Inferior parietal cortex (tissue), 1 donor: ENCODE data around the gene TRMT2A.

Source experiments
- DNase-seq: peaks from one replicate; pipeline ENCODE4 v3.0.0-alpha.2; 2016; ENCODE audit errors: extremely low spot score

TRMT2A gene

DNA sequence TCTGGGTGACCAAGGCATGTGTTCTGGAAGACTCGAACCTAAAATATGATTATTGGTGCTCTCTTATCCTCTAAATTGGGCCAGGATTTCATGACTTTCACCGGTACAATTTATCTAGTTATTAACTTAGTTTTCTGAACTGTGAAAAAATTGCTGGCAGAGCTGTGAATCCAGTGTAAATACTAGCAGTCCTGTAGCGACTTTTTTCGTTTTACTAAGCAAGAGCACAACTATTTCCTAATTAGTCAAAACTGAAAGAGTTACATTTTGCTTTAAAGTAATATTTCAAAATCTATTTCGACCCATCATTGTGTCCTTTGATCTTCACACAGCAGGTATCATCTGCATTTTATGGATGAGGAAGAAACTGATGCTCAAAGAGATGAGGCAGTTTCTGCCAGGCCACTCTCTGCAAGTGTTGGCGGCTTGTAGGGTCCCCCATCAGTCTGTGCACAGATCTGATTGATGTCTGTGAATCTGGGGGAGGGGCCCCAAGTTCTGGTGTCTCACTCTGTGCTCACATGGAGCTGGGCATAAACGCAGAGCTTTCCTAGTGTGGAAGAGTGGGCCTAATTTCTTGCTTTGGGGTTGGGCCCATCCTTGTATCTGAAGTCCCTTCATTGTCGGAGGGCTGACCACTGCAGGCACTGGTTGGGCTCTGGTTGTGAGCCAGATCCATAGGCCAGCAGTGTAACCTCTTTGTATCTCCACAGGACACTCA lies 1.4 kb upstream of the TRMT2A start:
- DNase-seq = no peak

DNA sequence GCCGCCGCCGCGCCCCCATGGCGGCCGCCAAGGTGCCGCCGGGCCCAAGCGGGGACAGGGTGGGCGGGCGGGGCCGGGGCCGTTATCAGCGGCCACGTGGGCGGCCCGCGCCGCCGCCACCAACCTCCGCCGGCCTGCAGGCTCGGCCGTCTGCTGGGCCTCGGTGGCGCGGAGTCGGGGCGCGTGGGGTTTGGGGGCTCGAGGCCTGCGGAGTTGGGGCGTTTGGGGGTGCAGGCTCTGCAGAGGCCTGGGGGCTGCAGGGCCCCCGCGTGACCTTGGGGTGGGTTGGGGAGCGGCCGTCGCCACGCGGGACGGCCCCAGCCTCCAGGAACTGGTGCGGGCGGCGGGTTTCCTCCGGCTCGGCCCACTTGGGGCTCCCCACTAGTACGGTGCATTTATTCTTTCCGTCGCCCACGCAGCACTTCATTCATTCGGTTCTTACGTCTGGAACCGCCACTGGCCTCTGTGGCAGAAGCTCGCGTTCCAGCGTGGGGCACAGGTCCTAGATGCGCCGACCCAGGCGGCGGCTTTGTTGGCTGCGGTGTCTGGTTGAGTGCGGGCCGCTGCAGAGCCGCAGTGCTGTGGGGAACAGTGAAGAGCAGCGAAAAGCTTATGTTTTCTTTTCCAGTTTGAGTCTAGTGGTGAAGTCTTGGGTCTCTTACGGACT lies 740 bp upstream of the TRMT2A start:
- DNase-seq = no peak

- no peak for DNase-seq
Measured at GRCh38 chr22:20116376-20116950, 563 bp downstream of the TRMT2A start.

DNA sequence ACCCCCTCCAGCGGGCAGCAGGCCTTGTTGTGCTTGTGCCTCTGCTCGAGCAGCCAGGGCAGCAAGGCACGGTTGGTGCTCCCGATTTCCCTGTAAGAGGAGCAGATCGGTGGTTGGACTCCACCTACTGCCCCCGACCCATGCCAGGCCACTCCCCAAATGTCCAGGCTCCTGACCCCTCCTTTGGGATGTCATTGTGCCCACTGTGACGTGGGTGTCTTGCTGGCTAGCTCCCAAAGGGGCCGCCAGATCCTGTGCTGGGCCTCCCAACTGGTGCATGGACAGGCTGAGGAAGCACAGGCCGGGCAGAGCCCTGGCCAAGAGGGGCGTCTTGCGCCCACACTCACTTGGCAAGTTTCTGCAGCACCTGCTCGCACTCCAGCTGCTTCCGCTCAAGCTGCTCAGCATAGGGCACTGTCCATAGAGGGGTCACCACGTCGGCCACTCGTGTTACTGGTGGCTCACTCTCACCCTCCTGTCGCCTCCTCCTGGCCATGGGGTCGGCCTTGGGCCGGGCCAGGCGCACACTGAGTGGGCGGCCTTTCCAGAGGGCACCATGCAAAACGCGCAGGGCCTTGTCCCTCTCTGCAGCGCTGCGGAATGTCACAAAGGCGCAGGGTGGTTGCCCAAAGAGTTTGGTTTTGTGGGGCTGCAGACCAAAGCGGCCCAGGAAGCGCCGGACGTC lies 1.2 kb downstream of the TRMT2A start, which contains the start of gene RANBP1:
TSS of gene RANBP1 (plus strand) at position 414 of the 685 bp plus-strand sequence. CDS start at position 495, 81 bp downstream.
- DNase-seq = no peak

GRCh38 chr22:20114506-20115475 lies 2.2 kb downstream of the TRMT2A start:
- no peak for DNase-seq

- no peak for DNase-seq
Measured at GRCh38 chr22:20113551-20114310, 3.3 kb downstream of the TRMT2A start.

DNA sequence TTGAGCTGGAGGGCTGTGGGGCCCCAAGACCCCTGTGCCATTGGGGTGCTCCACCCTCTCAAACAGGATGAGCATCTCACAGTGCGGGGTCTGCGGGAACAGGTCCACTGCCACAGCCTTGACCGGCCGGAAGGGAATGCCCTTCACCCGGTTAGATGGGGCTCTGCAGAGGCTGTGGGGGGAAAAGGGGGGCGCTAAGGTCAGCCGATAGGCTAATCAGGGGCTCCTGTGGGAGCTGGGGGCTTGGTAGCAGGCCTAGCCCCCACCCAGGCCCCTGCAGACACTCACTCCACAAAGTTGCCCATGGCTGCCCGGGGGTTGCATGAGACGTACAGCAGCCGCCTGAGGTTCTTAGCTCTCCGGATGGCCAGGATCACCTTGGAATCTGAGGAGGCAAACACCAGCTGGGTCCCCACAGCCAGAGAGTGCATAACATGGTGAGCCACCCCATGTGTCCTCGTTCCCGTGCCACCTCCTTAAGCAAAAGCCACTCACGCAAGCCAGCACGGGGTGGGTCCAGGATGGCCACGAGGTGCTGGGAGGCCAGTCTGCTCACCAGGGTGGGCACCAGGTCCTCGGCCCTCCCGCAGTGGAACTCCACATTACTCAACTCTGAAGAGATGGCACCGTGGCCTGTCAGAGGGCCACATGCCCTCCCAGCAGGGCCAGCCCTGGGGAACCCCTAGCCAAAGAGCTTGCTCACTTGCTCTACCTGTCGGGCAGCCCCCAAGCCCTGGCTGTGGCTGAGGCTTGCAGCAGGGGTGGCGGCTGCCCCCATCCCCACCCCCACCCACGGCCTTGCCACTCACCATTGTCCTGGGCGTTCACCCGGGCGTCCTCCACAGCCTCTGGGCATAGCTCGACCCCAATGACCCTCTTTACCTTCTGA lies 4.2 kb downstream of the TRMT2A start:
- no peak for DNase-seq

DNA sequence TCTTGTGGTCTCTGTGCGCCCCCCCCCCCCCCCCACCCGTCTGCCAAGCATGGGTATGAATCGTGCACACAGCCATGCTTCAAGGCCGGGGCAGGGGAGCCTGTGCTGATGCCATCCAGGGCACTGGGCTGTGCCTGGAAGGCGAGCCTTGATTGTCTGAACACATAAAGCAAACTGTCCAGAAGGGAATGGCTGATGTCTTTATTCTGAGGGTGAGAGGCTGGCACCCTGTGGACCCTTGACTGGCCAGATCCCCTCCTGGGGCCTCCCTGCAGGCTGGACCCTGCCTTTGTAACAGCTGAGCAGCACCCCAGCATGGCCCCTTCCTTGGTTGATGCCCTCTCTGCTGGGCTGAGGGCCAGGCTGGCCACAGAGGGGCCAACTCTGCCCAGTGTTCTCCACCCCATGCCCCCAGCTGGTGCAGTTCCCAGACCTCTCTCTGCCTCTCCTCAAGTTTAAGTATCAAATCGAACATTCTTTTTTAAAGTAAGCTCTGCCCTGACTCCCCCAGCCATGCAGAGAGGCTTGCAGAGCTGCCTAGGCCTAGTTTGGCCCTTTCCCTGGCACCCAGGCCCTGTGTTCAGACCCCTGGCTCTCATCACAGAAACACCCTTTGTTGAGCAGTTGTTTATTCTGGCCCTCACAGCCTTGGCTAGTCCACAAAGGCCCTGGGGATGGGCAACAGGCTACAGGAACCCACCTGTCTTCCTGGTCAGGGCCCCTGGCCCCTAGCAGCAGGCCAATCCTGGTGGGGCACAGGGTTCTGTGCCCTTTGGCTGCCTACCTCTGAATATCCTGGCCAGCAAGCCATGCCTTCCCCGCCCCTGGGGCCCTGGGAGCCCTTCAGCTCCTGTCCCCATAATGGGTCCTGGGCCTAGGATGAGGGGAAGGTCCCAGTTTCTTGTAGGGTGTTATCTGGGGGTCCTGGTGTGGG lies 5.1 kb downstream of the TRMT2A start:
- no peak for DNase-seq

DNA sequence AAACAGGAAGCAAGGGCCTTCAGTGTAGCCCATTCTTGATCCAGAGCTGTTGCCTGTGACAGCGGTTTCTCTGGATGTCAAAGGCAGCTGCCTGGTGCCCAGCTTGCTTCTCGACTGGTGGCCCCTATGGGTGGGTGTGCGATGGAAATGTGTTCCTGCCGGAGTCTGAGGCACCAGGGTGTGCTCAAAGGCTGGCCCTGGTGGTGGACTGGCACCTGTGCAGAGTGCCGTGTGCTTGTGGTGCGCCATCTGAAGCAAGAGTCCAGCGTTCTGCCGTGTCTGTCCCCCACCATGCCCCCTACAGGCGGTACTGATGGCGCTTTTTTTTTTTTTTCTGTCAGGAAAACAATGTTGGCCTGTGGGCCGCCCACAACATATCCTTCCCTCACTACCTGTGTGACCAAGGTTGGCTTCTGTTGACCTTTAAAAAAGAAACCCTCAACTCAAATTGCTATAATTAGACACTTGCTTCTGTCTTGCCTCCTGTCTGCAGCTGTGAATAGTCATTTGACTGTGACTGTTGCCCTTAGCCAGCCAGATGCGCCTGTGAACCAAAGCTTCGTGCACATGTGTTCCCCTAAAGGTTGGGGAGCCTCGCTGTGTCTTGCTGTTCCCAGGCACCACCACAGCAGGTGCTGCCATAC lies 5.9 kb downstream of the TRMT2A start:
- no peak for DNase-seq

DNA sequence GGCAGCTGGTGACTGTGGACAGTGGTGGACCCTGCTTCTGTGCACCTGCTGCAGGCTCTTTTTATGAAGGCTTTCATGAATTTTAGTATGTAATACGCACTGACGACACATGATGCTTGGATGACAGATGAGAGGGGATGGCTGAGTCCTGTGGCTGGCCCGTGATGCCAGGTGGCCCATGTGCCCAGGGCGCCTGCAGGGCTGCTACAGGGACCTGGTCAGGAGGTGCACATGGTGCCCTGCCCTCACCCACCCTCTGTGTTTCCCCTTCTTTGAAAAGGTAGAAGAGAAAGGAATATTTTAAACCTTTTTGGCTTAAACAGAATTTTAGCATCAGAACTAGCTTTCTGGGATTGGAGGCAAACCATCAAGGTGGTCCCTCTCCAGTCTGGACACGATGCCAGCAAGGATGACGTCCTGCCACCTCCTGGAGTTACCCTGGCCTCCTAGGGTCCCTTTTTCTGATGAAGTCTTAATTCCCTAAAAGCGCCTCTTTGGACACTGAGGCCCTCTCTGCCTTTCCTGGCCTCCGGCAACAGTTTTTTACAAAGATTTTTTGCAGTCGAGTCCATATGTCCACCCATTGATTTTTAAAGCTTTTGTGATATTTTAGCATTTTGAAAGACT lies 6.6 kb downstream of the TRMT2A start:
- no peak for DNase-seq

- no peak for DNase-seq
Measured at GRCh38 chr22:20109411-20110358, 7.3 kb downstream of the TRMT2A start.

- no peak for DNase-seq
Measured at GRCh38 chr22:20108757-20109230, 8.2 kb downstream of the TRMT2A start.

- DNase-seq = no peak
Measured at GRCh38 chr22:20107951-20108756, 8.9 kb downstream of the TRMT2A start.

GRCh38 chr22:20107471-20107901 lies 9.5 kb downstream of the TRMT2A start:
- no peak for DNase-seq

- DNase-seq = no peak
Measured at GRCh38 chr22:20106849-20107237, 10.2 kb downstream of the TRMT2A start.
